SK-N-SH (cell line): ENCODE measurements around the gene HAGH.

Source experiments
- MXI1 ChIP-seq: IDR thresholded peaks from 2 replicates; pipeline ENCODE4 v1.6.1; 2012; ENCODE audit warnings: mild to moderate bottlenecking, low read depth, low read length, improper control_type of control experiment
- NRF1 ChIP-seq: IDR thresholded peaks from 2 replicates; pipeline ENCODE4 v1.6.1; 2012; ENCODE audit warnings: low read depth, mild to moderate bottlenecking, low read length
- RAD21 ChIP-seq: IDR thresholded peaks from 2 replicates; pipeline ENCODE4 v1.6.1; 2012; ENCODE audit warnings: mild to moderate bottlenecking, low read length
- RCOR1 ChIP-seq: fragments of 150-350 bp; IDR thresholded peaks from 2 replicates; pipeline ENCODE4 v1.6.1; 2017; ENCODE audit warnings: antibody characterized with exemption, low read length
- RFX5 ChIP-seq: IDR thresholded peaks from 2 replicates; pipeline ENCODE4 v1.6.1; 2012; ENCODE audit warnings: mild to moderate bottlenecking, improper control_type of control experiment, low read length
- SIN3A ChIP-seq: IDR thresholded peaks from 2 replicates; pipeline ENCODE4 v1.6.1; 2012; ENCODE audit warnings: low read depth, mild to moderate bottlenecking, low read length, moderate library complexity, borderline replicate concordance
- TAF1 ChIP-seq: IDR thresholded peaks from 2 replicates; pipeline ENCODE4 v1.6.1; 2012; ENCODE audit warnings: low read depth, mild to moderate bottlenecking, low read length, moderate library complexity, borderline replicate concordance
- YY1 ChIP-seq: IDR thresholded peaks from 2 replicates; pipeline ENCODE4 v1.4.0; 2012; ENCODE audit warnings: low read depth, mild to moderate bottlenecking
- TF ChIP-seq, protein P1 (sequence below): fragments of 200-600 bp; sonication (generic); IDR thresholded peaks from 2 replicates; pipeline ENCODE4 v1.6.1; 2017; ENCODE audit warnings: antibody characterized with exemption, mild to moderate bottlenecking, moderate library complexity
- TF ChIP-seq, protein P2 (sequence below): fragments of 150-350 bp; IDR thresholded peaks from 2 replicates; pipeline ENCODE4 v1.6.1; 2016; ENCODE audit warnings: mild to moderate bottlenecking, low read depth, low read length
- TF ChIP-seq, protein P3 (sequence below): IDR thresholded peaks from 2 replicates; pipeline ENCODE4 v1.4.0; 2012; ENCODE audit warnings: low read depth

DNA sequence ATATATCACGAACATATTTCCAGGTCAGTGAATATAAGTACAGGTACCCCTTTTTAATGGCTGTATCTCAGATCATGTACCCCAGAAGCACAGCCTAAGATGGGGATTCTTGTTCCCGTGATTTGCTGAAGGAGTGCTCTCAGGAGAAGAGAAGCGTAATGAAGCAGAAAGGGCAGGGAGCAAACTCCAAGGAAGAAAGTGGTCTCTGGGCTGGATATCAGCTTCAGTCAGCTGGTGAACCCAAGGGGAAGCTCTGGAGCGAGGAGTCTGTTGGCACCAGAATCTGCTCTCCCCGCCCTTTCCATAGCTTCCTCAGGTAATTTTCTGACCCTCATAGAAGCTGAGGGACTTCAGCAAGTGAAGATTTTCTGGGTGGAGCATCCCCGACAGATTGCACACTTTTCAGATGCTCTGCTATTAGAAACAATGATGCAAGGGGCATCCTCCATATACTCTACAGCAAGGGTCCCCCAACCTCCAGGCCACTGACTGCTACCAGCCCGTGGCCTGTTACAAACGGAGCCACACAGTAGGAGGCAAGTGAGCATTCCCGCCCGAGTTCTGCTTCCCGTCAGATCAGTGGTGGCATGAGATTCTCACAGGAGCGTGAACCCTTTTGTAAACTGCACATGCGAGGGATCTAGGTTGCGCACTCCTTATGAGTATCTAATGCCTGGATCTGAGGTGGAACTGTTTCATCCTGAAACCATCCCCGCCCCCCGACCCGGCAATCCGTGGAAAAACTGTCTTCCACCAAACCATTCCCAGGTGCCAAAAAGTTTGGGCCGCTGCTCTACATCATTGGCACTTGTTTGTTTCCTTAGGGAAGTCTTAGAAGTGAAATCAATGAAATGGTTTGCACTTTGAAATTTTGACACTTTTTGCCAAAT, 4.8 kb upstream of the HAGH start:
- TF ChIP-seq, protein P1, sequence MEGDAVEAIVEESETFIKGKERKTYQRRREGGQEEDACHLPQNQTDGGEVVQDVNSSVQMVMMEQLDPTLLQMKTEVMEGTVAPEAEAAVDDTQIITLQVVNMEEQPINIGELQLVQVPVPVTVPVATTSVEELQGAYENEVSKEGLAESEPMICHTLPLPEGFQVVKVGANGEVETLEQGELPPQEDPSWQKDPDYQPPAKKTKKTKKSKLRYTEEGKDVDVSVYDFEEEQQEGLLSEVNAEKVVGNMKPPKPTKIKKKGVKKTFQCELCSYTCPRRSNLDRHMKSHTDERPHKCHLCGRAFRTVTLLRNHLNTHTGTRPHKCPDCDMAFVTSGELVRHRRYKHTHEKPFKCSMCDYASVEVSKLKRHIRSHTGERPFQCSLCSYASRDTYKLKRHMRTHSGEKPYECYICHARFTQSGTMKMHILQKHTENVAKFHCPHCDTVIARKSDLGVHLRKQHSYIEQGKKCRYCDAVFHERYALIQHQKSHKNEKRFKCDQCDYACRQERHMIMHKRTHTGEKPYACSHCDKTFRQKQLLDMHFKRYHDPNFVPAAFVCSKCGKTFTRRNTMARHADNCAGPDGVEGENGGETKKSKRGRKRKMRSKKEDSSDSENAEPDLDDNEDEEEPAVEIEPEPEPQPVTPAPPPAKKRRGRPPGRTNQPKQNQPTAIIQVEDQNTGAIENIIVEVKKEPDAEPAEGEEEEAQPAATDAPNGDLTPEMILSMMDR = no peak
- TF ChIP-seq RCOR1 = no peak
- TF ChIP-seq YY1 = no peak
- TF ChIP-seq NRF1 = no peak
- no peak for TF ChIP-seq RAD21
- no peak for TF ChIP-seq MXI1
- TF ChIP-seq, protein P2, sequence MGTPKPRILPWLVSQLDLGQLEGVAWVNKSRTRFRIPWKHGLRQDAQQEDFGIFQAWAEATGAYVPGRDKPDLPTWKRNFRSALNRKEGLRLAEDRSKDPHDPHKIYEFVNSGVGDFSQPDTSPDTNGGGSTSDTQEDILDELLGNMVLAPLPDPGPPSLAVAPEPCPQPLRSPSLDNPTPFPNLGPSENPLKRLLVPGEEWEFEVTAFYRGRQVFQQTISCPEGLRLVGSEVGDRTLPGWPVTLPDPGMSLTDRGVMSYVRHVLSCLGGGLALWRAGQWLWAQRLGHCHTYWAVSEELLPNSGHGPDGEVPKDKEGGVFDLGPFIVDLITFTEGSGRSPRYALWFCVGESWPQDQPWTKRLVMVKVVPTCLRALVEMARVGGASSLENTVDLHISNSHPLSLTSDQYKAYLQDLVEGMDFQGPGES = no peak
- TF ChIP-seq, protein P3, sequence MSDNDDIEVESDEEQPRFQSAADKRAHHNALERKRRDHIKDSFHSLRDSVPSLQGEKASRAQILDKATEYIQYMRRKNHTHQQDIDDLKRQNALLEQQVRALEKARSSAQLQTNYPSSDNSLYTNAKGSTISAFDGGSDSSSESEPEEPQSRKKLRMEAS = no peak
- TF ChIP-seq SIN3A = no peak
- TF ChIP-seq RFX5 = no peak
- TF ChIP-seq TAF1 = no peak
